Esophagus squamous epithelium (tissue), 5 donors: ENCODE data around the gene TSKS. TPM values are rescaled to one million over a fixed set of nuclear protein-coding genes. Genes with fewer than 3 reads are reported as not detected.

ENCODE experiments used
- DNase-seq: peaks from one replicate; lab custom pipeline; 2025; lab: John Stamatoyannopoulos, UW
- H3K27ac ChIP-seq, 4 donors: fragments of 200-600 bp; sonication (generic); one replicate each; pipeline ENCODE4 v1.5.1; 2016 to 2019; ENCODE audit warnings: mild to moderate bottlenecking in 1 of 4
- H3K27me3 ChIP-seq, 4 donors: fragments of 200-600 bp; sonication (generic); 1 replicate in 3 of 4; 2 replicates in 1 of 4; pipeline versions ENCODE4 v1.5.1 to v1.6.0; 2017 to 2021; ENCODE audit warnings: antibody characterized with exemption in 1 of 4
- H3K36me3 ChIP-seq, 3 donors: fragments of 200-600 bp; sonication (generic); one replicate each; pipeline ENCODE4 v1.5.1; 2016 to 2019
- H3K4me1 ChIP-seq, 3 donors: fragments of 200-600 bp; sonication (generic); one replicate each; pipeline ENCODE4 v1.5.1; 2017 to 2019
- H3K4me3 ChIP-seq, 4 donors: fragments of 200-600 bp; sonication (generic); 1 replicate in 3 of 4; 2 replicates in 1 of 4; pipeline ENCODE4 v1.5.1; 2016 to 2019; ENCODE audit warnings: mild to moderate bottlenecking in 2 of 4, moderate library complexity in 1 of 4
- H3K9me3 ChIP-seq, 3 donors: fragments of 200-600 bp; sonication (generic); one replicate each; pipeline ENCODE4 v1.5.1; 2016 to 2019
- POLR2A ChIP-seq, 4 donors: fragments of 450-650 bp; IDR thresholded peaks; one replicate each; pipeline ENCODE4 v1.6.1; 2017; ENCODE audit warnings: antibody characterized with exemption in 4 of 4, mild to moderate bottlenecking in 4 of 4, moderate library complexity in 3 of 4
- WGBS, 2 donors: methylation state at CpG; one replicate each; pipeline ENCODE4 v1.1.5; 2018; 5-methylcytosine and 5-hydroxymethylcytosine counted together
- intact Hi-C: fragments of 100-400 bp; cut with DNase I; formaldehyde crosslinking; loops from one replicate; pipeline ENCODE4 v1.15.0; 2022
- total RNA-seq, 4 donors: library from RNA; depleted of rRNA; stranded (reverse); fragments of >200 nt; gene quantifications; one replicate each; pipeline ENCODE4 v1.1.0, GENCODE V29; 2016
- TF ChIP-seq, protein P1 (sequence below), 6 experiments: fragments of 450-650 bp in 4 of 6; fragments of 200-600 bp in 2 of 6; sonication (generic) in 2 of 6; IDR thresholded peaks; one replicate each; pipeline ENCODE4 v1.5.1; 2016 to 2019; ENCODE audit warnings: antibody characterized with exemption in 6 of 6, mild to moderate bottlenecking in 4 of 6, moderate library complexity in 4 of 6
- donor health status: DM: yes; HTN: yes; CAD: no.

Gene TSKS
- total RNA-seq, 4 donors from 2014 or later, result not detected

DNA sequence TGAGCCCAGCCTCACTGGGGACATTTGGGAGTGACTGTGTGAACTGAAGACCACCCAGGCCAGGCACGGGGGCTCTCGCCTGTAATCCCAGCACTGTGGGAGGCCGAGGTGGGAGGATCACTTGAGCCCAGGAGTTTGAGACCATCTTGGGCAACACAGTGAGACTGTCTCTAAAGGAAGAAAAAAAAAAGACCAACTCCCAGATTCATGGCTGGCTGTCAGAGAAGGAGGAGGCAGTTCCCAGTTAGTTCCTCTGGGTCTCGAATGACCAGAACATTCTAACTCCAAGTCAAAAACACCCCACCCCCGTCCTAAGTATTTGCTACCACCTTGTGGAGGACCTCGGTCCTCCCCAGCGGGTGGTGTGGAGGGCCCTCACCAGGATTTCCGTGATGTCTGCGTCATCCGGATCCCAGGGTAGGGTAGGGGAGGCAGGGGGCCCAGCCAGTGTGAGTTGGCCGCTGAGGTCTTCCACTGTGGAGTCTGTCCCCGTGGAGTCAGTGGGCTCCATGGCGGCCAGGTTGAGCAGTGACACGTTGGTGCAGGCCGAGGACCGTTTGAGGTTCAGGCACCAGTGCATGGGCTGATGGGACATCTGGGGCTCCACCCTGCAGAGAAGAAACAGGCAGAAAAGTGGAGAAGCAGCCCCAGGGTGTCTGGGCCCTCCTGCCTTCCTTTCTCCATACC is 1.3 kb downstream of the TSKS start:
- TF ChIP-seq, protein P1, sequence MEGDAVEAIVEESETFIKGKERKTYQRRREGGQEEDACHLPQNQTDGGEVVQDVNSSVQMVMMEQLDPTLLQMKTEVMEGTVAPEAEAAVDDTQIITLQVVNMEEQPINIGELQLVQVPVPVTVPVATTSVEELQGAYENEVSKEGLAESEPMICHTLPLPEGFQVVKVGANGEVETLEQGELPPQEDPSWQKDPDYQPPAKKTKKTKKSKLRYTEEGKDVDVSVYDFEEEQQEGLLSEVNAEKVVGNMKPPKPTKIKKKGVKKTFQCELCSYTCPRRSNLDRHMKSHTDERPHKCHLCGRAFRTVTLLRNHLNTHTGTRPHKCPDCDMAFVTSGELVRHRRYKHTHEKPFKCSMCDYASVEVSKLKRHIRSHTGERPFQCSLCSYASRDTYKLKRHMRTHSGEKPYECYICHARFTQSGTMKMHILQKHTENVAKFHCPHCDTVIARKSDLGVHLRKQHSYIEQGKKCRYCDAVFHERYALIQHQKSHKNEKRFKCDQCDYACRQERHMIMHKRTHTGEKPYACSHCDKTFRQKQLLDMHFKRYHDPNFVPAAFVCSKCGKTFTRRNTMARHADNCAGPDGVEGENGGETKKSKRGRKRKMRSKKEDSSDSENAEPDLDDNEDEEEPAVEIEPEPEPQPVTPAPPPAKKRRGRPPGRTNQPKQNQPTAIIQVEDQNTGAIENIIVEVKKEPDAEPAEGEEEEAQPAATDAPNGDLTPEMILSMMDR (IDR thresholded peaks at IDR 0.05), result no peak
- no peak for TF ChIP-seq POLR2A (IDR thresholded peaks at IDR 0.05)
- H3K4me3 ChIP-seq, result no peak overlapping the region
- no peaks in the 10 kb centered on the region for H3K9me3 ChIP-seq
- no peak overlapping the region for H3K27ac ChIP-seq
- H3K36me3 ChIP-seq, result no peaks in the 10 kb centered on the region
- intact Hi-C loops, result no loop called here
- DNase-seq, result no peak
- 53 to 56% methylated on average over 3 to 7 of the region's 16 CpGs for WGBS, 2 donors
- H3K4me1 ChIP-seq, result peaks cover 0 to 20% (median 4%) of the 10 kb centered on the region in 3 donors
- no peaks in the 10 kb centered on the region for H3K27me3 ChIP-seq

DNA sequence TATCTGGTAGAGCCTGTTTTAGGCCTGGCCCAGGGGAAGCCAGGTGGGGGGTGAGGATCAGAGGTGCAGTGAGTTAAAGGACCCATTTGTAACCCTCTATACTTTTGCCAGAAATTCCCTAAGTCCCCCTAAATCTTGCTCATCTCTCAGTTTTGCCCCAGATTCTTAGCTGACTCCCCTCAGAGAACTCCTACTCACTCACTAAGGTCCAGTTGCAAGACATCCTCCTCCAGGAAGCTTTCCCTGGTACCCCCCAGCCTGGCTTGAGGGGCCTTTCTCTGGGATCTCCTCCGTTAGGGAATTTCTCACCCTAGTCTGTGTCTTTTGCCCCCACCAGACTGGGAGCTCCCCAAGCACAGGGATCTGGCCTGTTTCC is 1.9 kb downstream of the TSKS start:
- Histone ChIP-seq H3K27me3 (no peaks in the 10 kb centered on the region), H3K4me1 (peaks cover 0 to 20% (median 4%) of the 10 kb centered on the region in 3 donors), H3K9me3 (peaks cover 0 to under 1% (median 0%) of the 10 kb centered on the region in 3 donors), H3K27ac (no peak overlapping the region), H3K36me3 (no peaks in the 10 kb centered on the region), H3K4me3 (no peak overlapping the region)
- no peak for DNase-seq
- 100% methylated on average over 1 of the region's 1 CpG; no CpG with 5 or more reads in 1 of the 2 donors for WGBS, 2 donors
- TF ChIP-seq POLR2A (IDR thresholded peaks at IDR 0.05), result no peak
- TF ChIP-seq, protein P1 (IDR thresholded peaks at IDR 0.05), result no peak
- intact Hi-C loops, result no loop called here

DNA sequence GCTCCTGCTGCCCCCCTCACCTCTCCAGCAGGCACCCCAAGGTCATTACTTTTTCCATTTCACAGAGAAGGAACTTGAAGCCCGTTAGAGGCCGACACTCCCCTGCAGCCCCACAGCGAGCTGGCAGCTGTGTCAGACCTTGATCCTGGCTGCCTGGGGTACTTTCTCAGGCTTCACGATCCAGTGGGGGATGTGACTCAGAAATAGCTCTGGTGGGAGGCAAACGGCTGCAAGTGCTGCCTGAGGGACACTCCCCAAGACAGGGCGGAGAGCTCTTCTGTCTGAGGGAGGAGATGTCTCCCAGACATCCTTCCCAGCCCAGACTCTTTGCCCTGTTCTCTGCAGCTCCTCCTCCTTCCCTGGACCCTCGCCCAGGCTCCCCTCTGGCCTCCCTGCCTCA is 4.8 kb downstream of the TSKS start:
- peaks cover 0 to 11% (median 7%) of the 10 kb centered on the region in 3 donors for H3K9me3 ChIP-seq
- H3K36me3 ChIP-seq, result no peaks in the 10 kb centered on the region
- intact Hi-C loops, result no loop called here
- no peak overlapping the region for H3K27ac ChIP-seq
- DNase-seq, result no peak
- TF ChIP-seq, protein P1 (IDR thresholded peaks at IDR 0.05), result no peak
- no peak for TF ChIP-seq POLR2A (IDR thresholded peaks at IDR 0.05)
- no peaks in the 10 kb centered on the region for H3K4me1 ChIP-seq
- no peak overlapping the region for H3K4me3 ChIP-seq
- H3K27me3 ChIP-seq, result no peaks in the 10 kb centered on the region
- 40 to 45% methylated on average over 4 to 6 of the region's 7 CpGs for WGBS, 2 donors

DNA sequence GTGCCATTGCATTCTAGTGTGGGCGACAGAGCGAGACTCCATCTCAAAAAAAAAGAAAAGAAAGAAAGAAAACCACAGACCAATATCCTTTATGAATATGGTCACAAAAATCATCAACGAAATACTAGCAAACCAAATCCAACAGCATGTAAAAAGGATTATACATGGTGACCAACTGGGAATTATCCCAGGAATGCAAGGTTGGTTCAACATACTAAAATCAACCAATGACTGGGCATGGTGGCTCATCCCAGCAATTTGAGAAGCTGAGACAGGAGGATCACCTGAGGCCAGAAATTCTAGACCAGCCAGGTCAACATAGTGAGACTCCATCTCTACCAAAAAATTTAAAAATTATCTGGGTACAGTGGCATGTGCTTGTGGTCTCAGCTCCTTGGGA is 7.2 kb downstream of the TSKS start:
- TF ChIP-seq POLR2A (IDR thresholded peaks at IDR 0.05), result no peak
- TF ChIP-seq, protein P1 (IDR thresholded peaks at IDR 0.05), result no peak
- Histone ChIP-seq H3K4me1 (no peaks in the 10 kb centered on the region), H3K27ac (no peak overlapping the region), H3K9me3 (peaks cover 0 to 11% (median 7%) of the 10 kb centered on the region in 3 donors), H3K4me3 (no peak overlapping the region), H3K27me3 (no peaks in the 10 kb centered on the region), H3K36me3 (no peaks in the 10 kb centered on the region)
- WGBS, 2 donors, result 82 to 89% methylated on average over 3 of the region's 3 CpGs
- no peak for DNase-seq
- intact Hi-C loops, result no loop called here

DNA sequence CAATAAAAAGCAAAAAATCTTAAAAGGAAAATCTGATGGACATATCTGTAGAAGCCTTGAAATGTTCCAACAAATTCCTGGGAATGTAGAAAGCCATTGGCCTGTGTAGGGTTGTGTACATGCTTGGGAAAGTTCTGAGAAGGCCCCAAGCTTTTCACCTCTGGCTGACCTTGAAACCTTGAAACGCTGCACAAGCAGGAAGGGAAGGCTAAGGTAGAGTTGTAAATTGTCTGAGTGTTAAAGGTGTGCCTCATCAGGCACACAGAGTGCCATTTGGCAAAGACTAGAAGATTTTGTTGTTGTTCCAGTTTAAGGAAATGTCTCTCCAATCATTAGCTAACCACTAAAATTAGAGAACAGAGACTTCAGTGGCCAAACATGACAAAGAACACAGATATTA is 10.4 kb downstream of the TSKS start:
- Histone ChIP-seq H3K36me3 (no peaks in the 10 kb centered on the region), H3K9me3 (peaks cover 0 to 11% (median 7%) of the 10 kb centered on the region in 3 donors), H3K27ac (no peak overlapping the region), H3K4me3 (no peak overlapping the region), H3K27me3 (no peaks in the 10 kb centered on the region), H3K4me1 (no peaks in the 10 kb centered on the region)
- intact Hi-C loops, result no loop called here
- no peak for DNase-seq
- TF ChIP-seq, protein P1 (IDR thresholded peaks at IDR 0.05), result no peak
- no peak for TF ChIP-seq POLR2A (IDR thresholded peaks at IDR 0.05)
- 40 to 46% methylated on average over 1 of the region's 1 CpG for WGBS, 2 donors
